ENCODE measurements around the gene SUPT4H1. TPM values are rescaled to one million over a fixed set of nuclear protein-coding genes. Genes with fewer than 3 reads are reported as not detected.

SUPT4H1 gene
- total and polyA plus RNA-seq, 2 experiments from 2014 or later = 82.2 to 83.7 TPM

- TF ChIP-seq REST (IDR thresholded peaks at IDR 0.05; ENCODE audit: unreplicated experiment) (no peak), POLR2AphosphoS5 (IDR thresholded peaks at IDR 0.05; ENCODE audit: low read depth) (no peak), ZNF462 (CRISPR knock-in tag; IDR thresholded peaks at IDR 0.05) (no peak), EZH2phosphoT487 (IDR thresholded peaks at IDR 0.05; ENCODE audit: unreplicated experiment) (no peak), ZNF114 (CRISPR knock-in tag; IDR thresholded peaks at IDR 0.05) (no peak)
Observed at GRCh38 chr17:58348038-58348437, 4.0 kb downstream of the SUPT4H1 start (continued).

- no peak for ATAC-seq
- H3K36me3 ChIP-seq (ENCODE audit: insufficient read depth) = peaks cover 20% of the 10 kb centered on the region
- peaks cover 4% of the 10 kb centered on the region for H3K27me3 Mint-ChIP-seq (ENCODE audit: insufficient read depth, low read depth, poor library complexity)
Observed at GRCh38 chr17:58345500-58345899, 6.5 kb downstream of the SUPT4H1 start.

More at GRCh38 chr17:58345500-58345899, 6.5 kb downstream of the SUPT4H1 start:
- no peak overlapping the region for H3K27ac ChIP-seq (ENCODE audit: low read depth)
- no peak overlapping the region for H2AFZ ChIP-seq
- Mint-ChIP-seq H3K9me3 (no peaks in the 10 kb centered on the region), H3K36me3 (ENCODE audit: low read depth) (peaks cover 58% of the 10 kb centered on the region), H3K4me1 (no peaks in the 10 kb centered on the region), H3K27ac (no peak overlapping the region), H3K4me3 (no peak overlapping the region)
- no peak for TF ChIP-seq POLR2AphosphoS5 (IDR thresholded peaks at IDR 0.05; ENCODE audit: low read depth)
- TF ChIP-seq CREB1 (CRISPR knock-in tag; IDR thresholded peaks at IDR 0.05; ENCODE audit: low read depth) = no peak
- no peak for TF ChIP-seq ZNF114 (CRISPR knock-in tag; IDR thresholded peaks at IDR 0.05)
- no peak for TF ChIP-seq NANOG (IDR thresholded peaks at IDR 0.05; ENCODE audit: borderline replicate concordance)
- TF ChIP-seq STAT1 (IDR thresholded peaks at IDR 0.05; ENCODE audit: unreplicated experiment) = no peak
- no peaks in the 10 kb centered on the region for H3K27me3 ChIP-seq (ENCODE audit: insufficient read depth)
- no peaks in the 10 kb centered on the region for H3K9me2 ChIP-seq (ENCODE audit: insufficient read depth)
- 0 out of 2 replicates have a peak, but pooled peaks cover 5% of the 10 kb centered on the region for H4K20me1 ChIP-seq (replicated peaks; ENCODE audit: insufficient read depth)
- no peak for DNase-seq (ENCODE audit: low spot score)
- no peak overlapping the region for H3K4me3 ChIP-seq
- H3K79me2 ChIP-seq (replicated peaks; ENCODE audit: insufficient read depth) = peaks cover 1% of the 10 kb centered on the region; the same call in 1 of the 2 replicates
- no peaks in the 10 kb centered on the region for H3K4me1 ChIP-seq (ENCODE audit: insufficient read depth)
- no peak overlapping the region for H3K4me2 ChIP-seq
- H3F3A ChIP-seq (replicated peaks; ENCODE audit: low read depth) = no peaks in the 10 kb centered on the region
